ENCODE measurements around the gene LIM2. TPM values are rescaled to one million over a fixed set of nuclear protein-coding genes. Genes with fewer than 3 reads are reported as not detected.

Gene LIM2
- total RNA-seq (2021; fragmentation: NEBNext Ultra II Directional; extraction: Animal tissue kit (Norgen Biotek cat#: 25700)): not detected in 2 replicates
- 0.13 TPM in 1 of 2 replicates, not detected in the other for polyA plus RNA-seq (2011; rRNA removed)
- 0.17 TPM for polyA plus RNA-seq (2011; cell fraction: cytosol; rRNA removed)
- polyA plus RNA-seq (2011; cell fraction: nucleus; rRNA removed): not detected
- polyA plus RNA-seq (2012, experiment 1 of 2): 0.28 TPM in 1 of 4 replicates, not detected in the others
- not detected for polyA plus RNA-seq (2012, experiment 2 of 2)
- polyA plus RNA-seq (2013, experiment 1 of 2): not detected
- polyA plus RNA-seq (2013, experiment 2 of 2): not detected
- not detected in 2 replicates for polyA minus RNA-seq (2011; rRNA and poly(A)+ RNA removed)
- not detected for polyA minus RNA-seq (2011; cell fraction: cytosol; rRNA and poly(A)+ RNA removed)
- not detected for polyA minus RNA-seq (2011; cell fraction: nucleus; rRNA and poly(A)+ RNA removed)
- long read RNA-seq, experiment 1: 0 reads
- long read RNA-seq, experiment 2: 0 reads

- no peak for FAIRE-seq
- Histone ChIP-seq H3K27ac (ENCODE audit: low read depth, low read length) (no peak within 1 kb of the TSS), H3K4ac (replicated peaks; ENCODE audit: insufficient read length, low read depth, low read length) (no peak within 1 kb of the TSS)
- TF ChIP-seq NRF1 (IDR thresholded peaks at IDR 0.05; ENCODE audit: low read depth, low read length) (no peak), KDM5A (IDR thresholded peaks at IDR 0.05; ENCODE audit: low read length) (no peak), CTBP2 (IDR thresholded peaks at IDR 0.05; ENCODE audit: borderline replicate concordance, insufficient read depth, insufficient read length, low read length) (no peak), CHD1 (IDR thresholded peaks at IDR 0.05; ENCODE audit: low read depth, low read length) (no peak), CEBPB (IDR thresholded peaks at IDR 0.05; ENCODE audit: low read depth, low read length) (no peak), ATF3 (IDR thresholded peaks at IDR 0.05; ENCODE audit: insufficient read depth, low read depth, low read length) (no peak), KDM1A (IDR thresholded peaks at IDR 0.05; ENCODE audit: borderline replicate concordance, low read length) (no peak), SRF (IDR thresholded peaks at IDR 0.05; ENCODE audit: low read depth, low read length) (no peak), SAP30 (IDR thresholded peaks at IDR 0.05; ENCODE audit: insufficient read depth, insufficient replicate concordance, low read length) (no peak)
Observed at GRCh38 chr19:51387924-51388389, at the start of gene LIM2. Gene LIM2 (minus strand): TSS chr19:51387974. CDS start chr19:51387443, 531 bp downstream.

More at GRCh38 chr19:51387924-51388389, at the start of gene LIM2:
- Histone ChIP-seq H3K27me3 (replicated peaks in 1 of 4; ENCODE audit: control insufficient read depth in 3 of 4, extremely low read depth in 1 of 4, insufficient read depth in 3 of 4, low read length in 3 of 4) (no peaks in the 10 kb centered on the region), H3K9ac (replicated peaks in 1 of 4; ENCODE audit: extremely low read depth in 1 of 4, low read depth in 3 of 4, low read length in 3 of 4) (no peak within 1 kb of the TSS), H3K4me3 (ENCODE audit: extremely low read depth in 1 of 4, insufficient read depth in 2 of 4, low read depth in 3 of 4, low read length in 4 of 4) (no peak within 1 kb of the TSS), H3K14ac (ENCODE audit: insufficient read length) (no peak within 1 kb of the TSS), H4K20me1 (replicated peaks in 1 of 2; ENCODE audit: control insufficient read depth in 1 of 2, insufficient read depth in 2 of 2, low read length in 2 of 2) (no peaks in the 10 kb centered on the region), H2BK5ac (ENCODE audit: low read depth, low read length) (no peak within 1 kb of the TSS), H4K8ac (ENCODE audit: extremely low read depth, insufficient read depth, low read length) (peak within 1 kb of the TSS; percentile 20; the same call in 1 of the 2 replicates), H3K4me1 (replicated peaks in 1 of 4; ENCODE audit: control insufficient read depth in 3 of 4, insufficient read depth in 4 of 4, low read length in 3 of 4) (peaks cover 0 to 2% (median 0%) of the 10 kb centered on the region in 4 experiments; a peak in 4 of 7 replicates), H3K36me3 (ENCODE audit: control insufficient read depth in 2 of 4, insufficient read depth in 4 of 4, low read length in 3 of 4) (no peaks in the 10 kb centered on the region), H3K79me2 (ENCODE audit: control insufficient read depth in 1 of 2, insufficient read depth in 2 of 2, low read length in 2 of 2) (no peaks in the 10 kb centered on the region), H4K5ac (ENCODE audit: insufficient read length, low read depth, low read length) (no peak within 1 kb of the TSS), H3K4me2 (ENCODE audit: insufficient read depth in 1 of 2, low read depth in 2 of 2, low read length in 2 of 2) (no peak within 1 kb of the TSS), H3K9me3 (ENCODE audit: insufficient read depth in 2 of 2, low read depth in 1 of 2, low read length in 1 of 2) (no peaks in the 10 kb centered on the region), H2AK5ac (ENCODE audit: low read depth, low read length) (no peak within 1 kb of the TSS), H3K23me2 (ENCODE audit: low read depth, low read length) (0 out of 2 replicates have a peak, but pooled peaks cover 2% of the 10 kb centered on the region), H3K79me1 (ENCODE audit: low read depth, low read length) (no peaks in the 10 kb centered on the region), H2BK15ac (ENCODE audit: low read length) (no peak within 1 kb of the TSS), H4K91ac (replicated peaks; ENCODE audit: insufficient read length, low read length) (no peak within 1 kb of the TSS), H3K56ac (replicated peaks; ENCODE audit: insufficient read length, low read depth, low read length) (no peak within 1 kb of the TSS), H2BK12ac (ENCODE audit: low read depth, low read length) (no peak within 1 kb of the TSS), H2AFZ (ENCODE audit: low read length) (no peak within 1 kb of the TSS), H2BK120ac (replicated peaks; ENCODE audit: low read depth, low read length) (no peak within 1 kb of the TSS), H3K23ac (ENCODE audit: insufficient read length) (no peak within 1 kb of the TSS), H2BK20ac (ENCODE audit: low read length) (no peak within 1 kb of the TSS), H3K18ac (ENCODE audit: extremely low read depth, low read length) (no peak within 1 kb of the TSS; the same call in 1 of the 2 replicates)
- DNase-seq (ENCODE audit: low read depth in 1 of 2, low spot score in 2 of 2): no peak
- ChIA-PET CTCF (ENCODE audit: partially characterized antibody) (interaction anchor here (0.7 to 1.9 kb wide), 7 partner anchors 10 to 230 kb away, joined by 3 to 6 read pairs (median 4); partner anchors contain the start of gene CLDND2), POLR2A (ENCODE audit: partially characterized antibody) (interaction anchor here (0.9 to 1.3 kb wide), 4 partner anchors 10 to 32 kb away, joined by 3 to 4 read pairs (median 4); no protein-coding TSS in a partner anchor)
- WGBS, 2 experiments (ENCODE audit: extremely low coverage in 1 of 2, insufficient coverage in 1 of 2, insufficient read length in 1 of 2, insufficient replicate concordance in 2 of 2, low coverage in 1 of 2, low lambda C conversion rate in 2 of 2, missing lambda C conversion rate in 1 of 2): 95% methylated on average over 9 of the region's 15 CpGs; no CpG with 5 or more reads in 1 of the 2 experiments

All from H1 (cell line).